ENCODE data around the gene ZNF730.
"Not testable (repeated sequence)": the region's sequence is repeated elsewhere in the genome, so short reads cannot be mapped to it uniquely, and the experiment has no call there.

ZNF730 gene

GRCh38 chr19:23116802-23117571 is at the start of gene ZNF730:
Gene ZNF730 (plus strand): TSS chr19:23117025. CDS start chr19:23117174, 149 bp downstream.
- DNase-seq: peak in 1 of 4 experiments; percentile 1

GRCh38 chr19:23070353-23071146 is 46.3 kb upstream of the ZNF730 start:
- DNase-seq: no peak

GRCh38 chr19:23071147-23071511 is 45.7 kb upstream of the ZNF730 start:
- DNase-seq: no peak

- no peak for DNase-seq
Observed at GRCh38 chr19:23075031-23075733, 41.6 kb upstream of the ZNF730 start.

- not testable (repeated sequence) for DNase-seq
Observed at GRCh38 chr19:23077776-23078175, 39.0 kb upstream of the ZNF730 start.

- DNase-seq: no peak
Observed at GRCh38 chr19:23093832-23094231, 23.0 kb upstream of the ZNF730 start.

GRCh38 chr19:23095418-23095817 is 21.4 kb upstream of the ZNF730 start:
- no peak for DNase-seq

- no peak for DNase-seq
Observed at GRCh38 chr19:23098286-23098685, 18.5 kb upstream of the ZNF730 start.

- no peak for DNase-seq
Observed at GRCh38 chr19:23098988-23099387, 17.8 kb upstream of the ZNF730 start.

GRCh38 chr19:23099966-23100365 is 16.9 kb upstream of the ZNF730 start:
- no peak for DNase-seq

GRCh38 chr19:23101241-23101640 is 15.6 kb upstream of the ZNF730 start:
- no peak for DNase-seq

- DNase-seq: no peak
Observed at GRCh38 chr19:23118400-23118799, 1.6 kb downstream of the ZNF730 start.

- DNase-seq: not testable (repeated sequence)
Observed at GRCh38 chr19:23134211-23134610, 17.4 kb downstream of the ZNF730 start.

GRCh38 chr19:23145617-23146415 is 29.0 kb downstream of the ZNF730 start:
- no peak for DNase-seq

- DNase-seq: no peak
Observed at GRCh38 chr19:23160766-23161165, 43.9 kb downstream of the ZNF730 start.

GRCh38 chr19:23168286-23168685 is 51.5 kb downstream of the ZNF730 start:
- not testable (repeated sequence) for DNase-seq

- no peak for DNase-seq
Observed at GRCh38 chr19:23183251-23183650, 66.4 kb downstream of the ZNF730 start.

GRCh38 chr19:23190341-23190740 is 73.5 kb downstream of the ZNF730 start:
- no peak for DNase-seq

Measured in activated CD4-positive, CD25-positive, alpha-beta regulatory T cell (primary cell).